Activated CD8-positive, alpha-beta memory T cell treated with anti-CD3 and anti-CD28 coated beads, Interleukin-2, amount 50 U/mL, for 1 hour (primary cell): ENCODE measurements around the gene ACYP1.

Experiments used
- DNase-seq: peaks from one replicate; pipeline ENCODE4 v3.0.0-alpha.2; 2020; ENCODE audit errors: extremely low read depth

Gene ACYP1

DNA sequence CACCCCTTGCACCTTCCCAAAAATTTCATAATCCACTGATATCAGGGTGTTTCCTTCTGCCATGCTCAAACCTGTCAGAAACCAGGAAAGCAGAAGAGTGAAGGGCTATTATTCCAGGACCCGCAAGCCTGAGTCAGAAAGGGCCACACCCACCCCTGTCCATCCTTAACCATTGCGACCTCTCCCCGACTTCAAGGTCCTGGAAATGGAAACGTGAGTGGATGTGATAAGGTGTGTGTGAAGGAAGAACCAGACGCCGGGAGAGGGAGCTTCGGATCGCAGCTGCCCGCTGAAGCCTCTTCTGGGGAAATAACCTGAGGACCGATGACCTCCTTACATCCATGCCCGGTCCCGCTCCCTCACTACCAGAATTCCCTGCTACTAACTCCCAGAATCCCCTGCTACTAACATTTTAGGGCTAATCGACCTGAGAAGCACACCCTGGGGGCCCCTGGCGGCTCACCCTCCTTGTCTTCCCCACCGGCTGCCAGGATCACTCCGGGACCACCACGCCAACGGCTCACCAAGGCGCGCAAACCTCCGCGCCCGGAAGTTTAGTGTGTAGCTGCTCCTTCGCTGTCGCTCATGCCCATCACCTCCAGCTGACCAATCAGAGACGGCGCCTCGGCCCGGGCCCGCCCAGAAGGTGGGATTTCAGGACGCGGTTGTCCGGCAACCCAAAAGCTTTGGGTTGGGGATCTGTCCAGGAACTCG is at the start of gene ACYP1:
ACYP1 (minus strand) TSS at position 534 of the 714 bp plus-strand sequence; CDS start at position 63, 471 bp downstream.
- DNase-seq, result peak; percentile 52

- no peak for DNase-seq
These were observed 46.1 kb upstream of the ACYP1 start for GRCh38 chr14:75109877-75110276.

DNA sequence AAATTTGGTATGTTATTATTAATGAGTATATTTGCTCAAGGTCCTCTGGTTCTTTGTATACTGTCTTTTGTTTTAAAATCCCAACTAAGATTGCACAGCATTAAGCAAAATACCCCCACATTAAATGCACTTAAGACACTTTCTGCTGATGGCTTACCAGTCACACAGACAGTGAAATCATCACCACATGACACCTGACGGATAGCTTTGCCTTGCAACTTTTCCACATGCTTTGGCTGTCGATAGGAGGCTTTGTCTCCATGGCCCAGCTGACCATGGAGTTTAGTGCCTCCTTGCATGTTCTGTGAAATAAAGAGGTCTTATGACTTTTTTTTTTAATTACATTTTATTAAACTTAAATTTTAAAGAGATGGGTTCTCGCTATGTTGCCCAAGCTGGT is 43.4 kb upstream of the ACYP1 start:
- DNase-seq, result no peak

GRCh38 chr14:75101491-75101890 is 37.7 kb upstream of the ACYP1 start:
- DNase-seq, result no peak

DNA sequence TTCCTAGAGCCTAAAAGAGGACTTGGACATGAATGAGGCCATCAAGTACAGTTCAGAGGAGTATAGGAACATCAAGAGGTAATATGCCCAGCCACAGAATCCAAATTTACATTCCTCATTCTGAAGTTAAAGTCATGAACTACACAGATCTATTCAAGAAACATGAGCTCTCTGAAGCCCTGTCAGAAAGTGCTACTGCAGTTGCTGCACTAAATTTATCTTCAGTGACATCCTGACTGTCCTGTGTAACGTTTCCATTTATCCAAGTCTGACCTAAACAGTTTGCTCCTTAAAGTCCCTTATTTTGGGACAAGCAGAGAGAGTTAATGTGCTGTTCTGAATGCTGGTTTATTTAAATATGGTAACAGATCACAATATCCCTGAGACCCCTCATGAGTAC is 34.9 kb upstream of the ACYP1 start:
- DNase-seq, result no peak

DNA sequence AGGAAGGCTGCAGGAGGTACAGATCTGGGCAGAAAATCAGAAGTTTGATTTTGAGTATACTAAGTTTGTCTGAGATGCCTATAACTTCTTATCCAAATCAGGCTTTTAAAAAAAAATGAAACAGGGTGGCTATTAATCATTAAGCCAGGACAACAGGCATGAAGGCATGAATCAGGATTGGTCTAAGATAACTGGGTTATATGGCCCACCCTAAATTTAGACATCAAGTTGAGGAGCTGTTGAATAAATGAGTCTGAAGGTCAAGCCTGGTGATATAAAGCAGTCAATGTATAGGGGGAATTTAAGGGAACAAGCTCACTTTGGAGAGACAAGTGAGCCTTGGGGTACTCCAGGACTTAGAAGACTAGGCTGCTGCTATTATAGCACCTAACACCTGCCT is 34.4 kb upstream of the ACYP1 start:
- DNase-seq, result no peak

DNA sequence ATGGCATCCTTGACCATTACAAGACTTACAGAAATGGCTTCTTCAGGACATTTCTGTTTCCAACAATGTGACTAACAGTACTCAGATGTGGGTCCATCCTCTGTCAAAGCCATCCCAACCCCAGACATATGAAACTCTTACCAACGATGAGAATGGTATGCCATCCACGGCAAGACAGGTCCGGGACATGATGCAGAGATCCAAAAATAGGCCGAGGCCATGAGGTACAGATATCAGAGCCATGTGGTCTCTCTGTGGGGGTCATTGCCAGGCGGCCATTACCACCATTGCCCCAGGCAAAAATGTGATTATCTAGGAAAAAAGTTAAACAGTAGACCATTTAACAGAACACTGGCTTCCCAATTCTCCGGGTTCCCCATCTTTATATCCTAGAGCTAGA is 33.1 kb upstream of the ACYP1 start:
- no peak for DNase-seq

DNA sequence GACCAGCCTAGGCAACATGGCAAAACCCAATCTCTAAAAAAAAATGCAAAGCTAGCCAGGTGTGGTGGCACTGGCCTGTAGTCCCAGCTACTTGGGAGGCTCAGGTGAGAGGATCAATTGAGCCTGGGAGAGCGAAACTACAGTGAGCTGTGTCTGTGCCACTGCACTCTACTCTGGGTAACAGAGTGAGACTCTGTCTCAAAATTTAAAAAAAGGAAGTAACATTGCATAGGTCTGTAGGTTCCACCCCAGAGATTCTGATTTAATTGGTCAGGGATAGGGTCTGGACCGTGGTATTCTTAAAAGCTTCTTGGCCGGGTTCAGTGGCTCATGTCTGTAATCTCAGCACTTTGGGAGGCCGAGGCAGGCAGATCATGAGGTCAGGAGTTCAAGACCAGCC is 31.9 kb upstream of the ACYP1 start:
- DNase-seq, result no peak

DNA sequence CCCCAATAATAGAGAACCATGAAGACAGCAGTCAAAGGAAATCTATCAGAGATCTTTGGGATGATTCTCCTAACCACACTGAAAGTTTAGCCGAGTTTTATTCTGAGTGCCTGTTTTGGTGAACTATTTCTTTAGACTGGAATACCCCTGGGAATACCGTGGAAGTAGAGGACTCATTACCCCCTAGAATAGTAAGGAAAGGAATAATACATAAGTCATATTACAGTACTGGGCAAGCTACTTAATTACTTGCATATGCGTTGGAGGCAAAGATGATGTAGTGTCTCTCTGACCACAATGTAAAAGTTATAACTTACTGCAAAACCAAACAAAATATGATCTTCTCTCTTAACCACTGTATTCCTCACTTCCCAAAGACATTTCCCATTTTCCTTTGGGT is 31.1 kb upstream of the ACYP1 start:
- no peak for DNase-seq

- DNase-seq, result no peak
These were observed 28.9 kb upstream of the ACYP1 start for GRCh38 chr14:75092698-75093097.

DNA sequence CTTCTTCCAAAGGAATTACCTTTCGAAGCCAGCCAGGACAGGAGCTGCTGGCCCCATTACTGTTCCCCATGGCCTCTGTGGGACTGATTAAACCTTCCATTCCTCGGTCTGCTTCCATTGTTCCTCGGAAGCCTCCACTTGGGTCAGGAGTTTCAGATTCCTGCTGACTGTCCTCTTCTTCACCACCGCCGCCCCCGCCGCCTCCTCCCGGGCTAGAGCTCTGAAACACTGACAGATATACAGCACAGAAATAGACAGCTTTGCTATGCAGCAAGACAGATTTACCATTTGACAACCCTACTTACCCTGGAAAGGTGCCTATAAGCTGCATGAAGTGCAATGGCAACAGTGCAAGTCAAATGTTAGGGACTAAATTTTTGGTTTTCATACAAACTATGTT is 27.4 kb upstream of the ACYP1 start:
- DNase-seq, result no peak

- DNase-seq, result no peak
These were observed 26.5 kb upstream of the ACYP1 start for GRCh38 chr14:75090353-75090752.

- peak; percentile 12 for DNase-seq
These were observed 24.9 kb upstream of the ACYP1 start for GRCh38 chr14:75088566-75089373.

- DNase-seq, result no peak
These were observed 24.3 kb upstream of the ACYP1 start for GRCh38 chr14:75088153-75088552.

DNA sequence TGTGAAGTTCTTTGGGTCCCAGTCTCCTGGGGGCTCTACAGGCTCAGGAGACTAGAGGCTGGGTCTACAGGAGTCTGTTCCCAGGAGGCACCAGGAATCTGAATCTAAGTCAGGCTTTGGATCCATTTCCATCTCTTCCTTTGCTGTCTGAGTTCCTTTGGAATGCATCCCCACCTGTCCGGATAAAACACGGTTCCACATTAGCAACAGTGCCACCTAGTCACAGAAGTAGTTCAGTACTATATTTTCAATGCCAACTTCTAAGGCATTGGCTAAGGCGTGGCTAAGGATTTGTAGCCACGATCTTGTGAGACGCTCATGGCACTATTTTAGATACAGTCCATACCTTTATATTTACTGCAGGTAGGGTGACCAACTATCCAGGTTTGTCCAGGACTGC is 20.7 kb upstream of the ACYP1 start:
- no peak for DNase-seq

DNA sequence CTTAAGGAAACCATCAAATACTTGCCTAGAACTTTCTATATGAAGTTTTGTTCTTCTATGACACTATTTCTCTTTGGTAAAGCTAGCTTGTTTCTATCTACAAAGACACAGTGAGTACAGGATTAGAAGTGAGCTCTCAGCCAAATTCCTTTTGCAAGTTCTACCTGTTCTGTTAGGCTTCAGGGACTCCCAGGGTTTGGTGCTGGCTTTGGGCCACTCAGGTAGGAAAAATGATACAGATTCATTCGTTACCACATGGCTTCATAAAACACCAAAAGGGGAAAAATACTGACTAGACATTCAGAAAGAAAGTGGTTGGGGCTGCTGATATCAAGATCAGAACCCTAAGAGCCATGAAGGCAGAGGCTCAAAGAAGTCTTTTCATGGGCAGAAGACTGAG is 19.4 kb upstream of the ACYP1 start:
- DNase-seq, result no peak

DNA sequence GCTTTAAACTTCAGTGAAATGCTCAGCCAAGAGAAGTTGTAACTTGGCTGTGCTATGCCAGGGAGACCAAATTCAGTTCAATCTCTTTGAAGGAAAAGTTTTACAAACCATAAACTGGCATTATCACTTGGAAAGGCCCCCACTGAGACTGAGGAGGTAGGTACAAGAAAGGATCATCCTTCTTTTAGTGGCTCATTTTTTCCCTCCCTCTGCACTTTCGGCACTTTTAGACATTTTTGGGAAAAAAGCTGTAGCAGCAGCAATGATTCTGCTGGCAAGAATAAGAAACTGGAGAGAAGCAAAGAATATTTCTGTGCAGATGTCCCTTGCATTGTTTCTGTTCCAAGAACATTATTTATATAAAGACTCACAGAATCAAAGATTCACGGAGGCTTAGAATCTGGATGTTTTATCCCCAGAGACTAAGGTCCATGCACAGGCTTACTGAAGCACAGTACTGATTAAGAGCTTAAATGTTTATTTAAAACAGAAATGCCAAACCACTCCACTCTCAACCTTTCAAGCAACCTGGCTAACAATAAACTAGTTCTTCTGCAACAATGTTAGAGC is 17.9 kb upstream of the ACYP1 start:
- no peak for DNase-seq

DNA sequence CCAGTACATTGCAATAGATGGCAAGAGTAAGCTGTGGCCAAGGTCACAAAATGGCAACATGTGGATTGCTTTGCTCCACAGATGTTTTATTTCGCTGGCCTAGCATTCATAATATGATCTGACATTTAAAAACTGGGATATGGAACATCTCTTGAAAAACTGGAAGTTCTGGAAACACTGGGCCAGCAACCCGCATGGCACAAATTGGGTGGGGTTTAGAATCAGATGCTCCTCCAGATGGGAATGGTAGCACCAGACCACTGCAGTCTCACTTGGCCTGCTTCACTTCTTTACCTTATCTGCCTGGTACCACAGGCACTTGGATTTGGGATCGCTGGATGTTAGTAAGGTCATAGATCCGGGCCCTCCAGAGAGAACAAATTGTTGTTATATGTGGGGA is 15.7 kb upstream of the ACYP1 start:
- no peak for DNase-seq

GRCh38 chr14:75077794-75078193 is 14.0 kb upstream of the ACYP1 start:
- DNase-seq, result no peak

DNA sequence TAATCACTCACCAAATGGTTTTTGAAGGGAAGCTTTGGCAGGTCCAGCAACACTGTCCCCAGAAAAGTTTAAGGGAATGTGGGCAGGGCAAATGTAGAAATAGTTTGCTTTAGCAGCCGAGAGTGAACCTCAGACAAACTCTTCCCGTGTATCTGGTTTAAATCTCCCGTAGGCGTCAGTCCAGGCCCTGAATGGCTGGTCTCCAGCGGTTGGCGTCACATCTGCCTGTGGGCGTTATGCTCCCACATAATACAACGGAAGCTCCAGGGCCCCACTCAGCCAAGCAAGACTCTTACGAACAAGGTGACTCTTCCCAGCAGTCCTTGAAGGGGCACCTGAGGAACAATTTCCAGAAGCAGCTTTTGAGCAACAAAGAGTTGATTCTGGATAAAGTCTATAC is 6.6 kb upstream of the ACYP1 start:
- no peak for DNase-seq

- DNase-seq, result no peak
These were observed 6.0 kb upstream of the ACYP1 start for GRCh38 chr14:75069811-75070145.

GRCh38 chr14:75069121-75069810 is 5.4 kb upstream of the ACYP1 start, which contains the start of gene ZC2HC1C:
TSS of gene ZC2HC1C (plus strand) at chr14:75069641. CDS start at chr14:75070574, 933 bp downstream.
- DNase-seq, result no peak
